HepG2 (cell line): ENCODE data around the gene PLLP. TPM values are rescaled to one million over a fixed set of nuclear protein-coding genes. Genes with fewer than 3 reads are reported as not detected.

Source experiments
- ATAC-seq: fragments of 200-7000 bp; cut with Tn5 transposase; 3 replicates; pipeline ENCODE4 v1.9.1; 2020; ENCODE audit warnings: mild to moderate bottlenecking, moderate library complexity
- BruUV-seq: library from RNA; stranded (reverse); fragments of 400-500 nt; replicated peaks from 2 replicates; lab custom pipeline; 2021; lab: Mats Ljungman, UMichigan
- CTCF ChIA-PET: fragments of 300-600 bp; formaldehyde crosslinking; extraction: SDS; loops from one replicate; lab custom pipeline; 2021; ENCODE audit warnings: low total read pairs, inconsistent platforms, low intra/inter-chr PET ratio; lab: Yijun Ruan, JAX
- POLR2A ChIA-PET: fragments of 350-600 bp; sonication (Branson Sonifier 250); formaldehyde crosslinking; loops from one replicate; lab custom pipeline; 2020; ENCODE audit warnings: antibody characterized with exemption, inconsistent platforms; lab: Yijun Ruan, JAX
- DNase-seq: peaks from one replicate; pipeline ENCODE4 v3.0.0-alpha.2; 2015; ENCODE audit warnings: low spot score
- FAIRE-seq: peaks from 3 replicates; lab custom pipeline; 2011; peaks lifted over from hg19 to GRCh38; lab: Jason Lieb, UNC
- H2AFZ ChIP-seq: one replicate; pipeline ENCODE4 v1.6.1; 2011; ENCODE audit warnings: low read length, inconsistent platforms
- H3K27ac ChIP-seq: fragments of 300-600 bp; 3 replicates; pipeline ENCODE4 v1.8.0; 2011; ENCODE audit warnings: mixed run types, mild to moderate bottlenecking, mixed read lengths, low read length, inconsistent platforms; ENCODE audit not compliant: insufficient read depth; ENCODE audit errors: extremely low read length
- H3K27me3 ChIP-seq, 2 experiments: fragments of 200-600 bp in 1 of 2; 2 replicates in 1 of 2; 3 replicates in 1 of 2; pipeline versions ENCODE4 v1.6.0 to v1.8.0; 2011; ENCODE audit warnings: low read length in 2 of 2, mild to moderate bottlenecking in 2 of 2, moderate library complexity in 2 of 2, inconsistent platforms in 1 of 2; ENCODE audit not compliant: insufficient read depth in 2 of 2, control insufficient read depth in 1 of 2
- H3K36me3 ChIP-seq, 2 experiments: fragments of 200-600 bp in 1 of 2; replicated peaks in 1 of 2; 2 replicates in 1 of 2; 3 replicates in 1 of 2; pipeline versions ENCODE4 v1.5.1 to v1.8.0; 2011; ENCODE audit warnings: low read length in 2 of 2, inconsistent platforms in 1 of 2; ENCODE audit not compliant: insufficient read depth in 2 of 2, control insufficient read depth in 1 of 2
- H3K4me1 ChIP-seq: 2 replicates; pipeline ENCODE4 v1.5.1; 2012; ENCODE audit warnings: low read length, inconsistent platforms; ENCODE audit not compliant: insufficient read depth
- H3K4me2 ChIP-seq: 2 replicates; pipeline ENCODE4 v1.6.0; 2011; ENCODE audit warnings: low read depth, low read length, inconsistent platforms
- H3K4me3 ChIP-seq, 3 experiments: fragments of 200-600 bp in 1 of 3; sonication (generic), shearing (Covaris generic) in 1 of 3; replicated peaks in 1 of 3; 2 replicates each; pipeline ENCODE4 v1.5.1; 2011 to 2016; ENCODE audit warnings: low read length in 3 of 3, inconsistent platforms in 2 of 3, low read depth in 2 of 3, mild to moderate bottlenecking in 2 of 3, control low read depth in 1 of 3, mixed read lengths in 1 of 3; ENCODE audit not compliant: insufficient read depth in 1 of 3
- H3K79me2 ChIP-seq: one replicate; pipeline ENCODE4 v1.6.1; 2011; ENCODE audit warnings: low read length, inconsistent platforms; ENCODE audit not compliant: insufficient read depth
- H3K9ac ChIP-seq: 2 replicates; pipeline ENCODE4 v1.6.0; 2011; ENCODE audit warnings: mild to moderate bottlenecking, low read depth, low read length, inconsistent platforms; ENCODE audit not compliant: insufficient read depth
- H3K9me3 ChIP-seq: 2 replicates; pipeline ENCODE4 v1.5.1; 2012; ENCODE audit warnings: mild to moderate bottlenecking, low read length
- H4K20me1 ChIP-seq: 2 replicates; pipeline ENCODE4 v1.6.0; 2011; ENCODE audit warnings: inconsistent platforms, mild to moderate bottlenecking, low read length, moderate library complexity; ENCODE audit not compliant: insufficient read depth
- ATF1 ChIP-seq: IDR thresholded peaks from 2 replicates; pipeline ENCODE4 v1.6.1; 2016; ENCODE audit warnings: mild to moderate bottlenecking, control low read depth
- ETS1 ChIP-seq: sonication (generic); formaldehyde crosslinking; IDR thresholded peaks from 2 replicates; pipeline ENCODE4 v1.4.0; 2020; ENCODE audit warnings: missing genetic modification reagents
- PHF8 ChIP-seq: sonication (generic); formaldehyde crosslinking; IDR thresholded peaks from 2 replicates; pipeline ENCODE4 v1.5.0; 2020; ENCODE audit warnings: missing genetic modification reagents
- PLRG1 ChIP-seq: fragments of 450-650 bp; conservative IDR thresholded peaks from 2 replicates; pipeline ENCODE4 v1.6.1; 2016
- SALL1 ChIP-seq: sonication (generic); formaldehyde crosslinking; IDR thresholded peaks from 2 replicates; pipeline ENCODE4 v1.8.0; 2022; ENCODE audit warnings: mild to moderate bottlenecking, missing genetic modification reagents
- SPEN ChIP-seq: sonication (generic); formaldehyde crosslinking; IDR thresholded peaks from 2 replicates; pipeline ENCODE4 v1.5.1; 2020; ENCODE audit warnings: low read depth, mild to moderate bottlenecking, missing genetic modification reagents
- UBTF ChIP-seq: sonication (generic); formaldehyde crosslinking; IDR thresholded peaks from 2 replicates; pipeline ENCODE4 v1.4.0; 2020; ENCODE audit warnings: mild to moderate bottlenecking, missing genetic modification reagents
- YY1 ChIP-seq: IDR thresholded peaks from 2 replicates; pipeline ENCODE4 v1.6.1; 2011; ENCODE audit warnings: low read length, low read depth, moderate library complexity, mild to moderate bottlenecking; ENCODE audit not compliant: insufficient read depth, insufficient replicate concordance
- ZBTB3 ChIP-seq: sonication (generic); formaldehyde crosslinking; IDR thresholded peaks from 2 replicates; pipeline ENCODE4 v1.4.0; 2020; ENCODE audit warnings: low read depth, mild to moderate bottlenecking, moderate library complexity, missing genetic modification reagents, borderline replicate concordance
- ZFP36L1 ChIP-seq: sonication (generic); formaldehyde crosslinking; IDR thresholded peaks from 2 replicates; pipeline ENCODE4 v1.8.0; 2022; ENCODE audit warnings: mild to moderate bottlenecking, missing genetic modification reagents, moderate library complexity
- ZNF207 ChIP-seq: fragments of 450-650 bp; IDR thresholded peaks from 2 replicates; pipeline ENCODE4 v1.6.1; 2016; ENCODE audit warnings: antibody characterized with exemption, borderline replicate concordance
- ZNF230 ChIP-seq: sonication (generic); formaldehyde crosslinking; IDR thresholded peaks from 2 replicates; pipeline ENCODE4 v1.4.0; 2020; ENCODE audit warnings: mild to moderate bottlenecking, missing genetic modification reagents
- ZNF7 ChIP-seq: IDR thresholded peaks from 2 replicates; pipeline ENCODE4 v1.6.1; 2016; ENCODE audit warnings: missing biosample characterization, missing genetic modification reagents
- ZNF703 ChIP-seq: sonication (generic); formaldehyde crosslinking; IDR thresholded peaks from 2 replicates; pipeline ENCODE4 v1.5.1; 2020; ENCODE audit warnings: missing genetic modification reagents, mild to moderate bottlenecking, moderate library complexity, borderline replicate concordance
- ZNF710 ChIP-seq: sonication (generic); formaldehyde crosslinking; IDR thresholded peaks from 2 replicates; pipeline ENCODE4 v1.5.0; 2020; ENCODE audit warnings: mild to moderate bottlenecking, missing genetic modification reagents, borderline replicate concordance
- ZNF790 ChIP-seq: sonication (generic); formaldehyde crosslinking; IDR thresholded peaks from 2 replicates; pipeline ENCODE4 v1.8.0; 2022; ENCODE audit warnings: missing genetic modification reagents, mild to moderate bottlenecking, borderline replicate concordance
- ZNF792 ChIP-seq: IDR thresholded peaks from 2 replicates; pipeline ENCODE4 v1.6.1; 2016
- WGBS: methylation state at CpG from one replicate; pipeline ENCODE4 v1.1.6; 2017; ENCODE audit warnings: low lambda C conversion rate; 5-methylcytosine and 5-hydroxymethylcytosine counted together
- in situ Hi-C: cut with HindIII; loops from 2 replicates; pipeline ENCODE4 v1.10.0; 2017; ENCODE audit warnings: low pct_unique_long_range_greater_than_20kb; ENCODE audit not compliant: extremely low pct_ligation_motif_present
- intact Hi-C: fragments of 100-400 bp; cut with micrococcal nuclease; formaldehyde crosslinking; loops from one replicate; pipeline ENCODE4 v1.10.0; 2022; ENCODE audit not compliant: unreplicated experiment
- polyA plus RNA-seq, 8 experiments: library from polyadenylated mRNA; depleted of rRNA in 3 of 8; stranded (reverse) in 7 of 8; unstranded in 1 of 8; fragments of >200 nt; fragmentation: Illumina TruSeq in 4 of 8; extraction: Trizol in 4 of 8; gene quantifications; 2 replicates each; pipeline versions ENCODE4 v1.2.1 to v1.2.3, GENCODE V29; 2011 to 2016; ENCODE audit warnings: low read depth in 4 of 8, missing spikeins in 1 of 8, mixed read lengths in 1 of 8; ENCODE audit not compliant: insufficient read depth in 1 of 8
- total RNA-seq, 5 experiments: library from RNA; depleted of rRNA; stranded (reverse); fragments of >200 nt; fragmentation: Illumina TruSeq; extraction: Trizol; gene quantifications; 2 replicates each; pipeline ENCODE4 v1.2.3, GENCODE V29; 2016; ENCODE audit warnings: low read depth in 1 of 5

PLLP gene
- total and polyA plus RNA-seq, 2 of the 13 experiments (the other 11 are each of a cell fraction or from before 2014, with no cell fraction given): 60.6 to 127 TPM

GRCh38 chr16:57297856-57298255 is 13.4 kb upstream of the PLLP start (continued):
- 0 out of 2 replicates have a peak, but pooled peaks have one; percentile 61 for TF ChIP-seq ZNF710 (CRISPR knock-in tag)
- TF ChIP-seq SPEN (CRISPR knock-in tag): 0 out of 2 replicates have a peak, but pooled peaks have one; percentile 16
- TF ChIP-seq SALL1 (CRISPR knock-in tag): peak; percentile 30; the same call in 1 of the 2 replicates
- TF ChIP-seq ZNF207: no peak
- TF ChIP-seq ZNF230: no peak
- TF ChIP-seq PHF8 (CRISPR knock-in tag): no peak
- TF ChIP-seq ZNF703 (CRISPR knock-in tag): no peak
- no peak for TF ChIP-seq YY1
- TF ChIP-seq, all 625 proteins: peak for 25

GRCh38 chr16:57289391-57290257 is 5.2 kb upstream of the PLLP start:
- Histone ChIP-seq H3K27me3 (peaks cover 2 to 7% of the 10 kb centered on the region in 2 experiments; a peak in 2 of 5 replicates), H3K79me2 (no peaks in the 10 kb centered on the region), H3K36me3 (no peaks in the 10 kb centered on the region), H4K20me1 (no peaks in the 10 kb centered on the region), H3K4me1 (peaks cover 70% of the 10 kb centered on the region), H3K9ac (0 out of 2 replicates have a peak overlapping the region, but pooled peaks have one; percentile 3), H3K4me3 (peak overlapping the region in 2 of 3 experiments; percentile 22 to 36; a peak in 1 of 6 replicates), H2AFZ (no peak overlapping the region), H3K9me3 (no peaks in the 10 kb centered on the region), H3K4me2 (peak overlapping the region; percentile 62), H3K27ac (no peak overlapping the region)
- intact Hi-C loops: no loop called here
- in situ Hi-C loops: loop anchor here (10.0 kb wide), 1 partner anchor 205 kb away; no protein-coding TSS in a partner anchor
- ChIA-PET CTCF (no interaction called here), POLR2A (interaction anchor here (1.0 to 4.2 kb wide), 6 partner anchors 9 to 104 kb away, joined by 3 to 15 read pairs (median 4); partner anchors contain the start of genes CX3CL1, PSME3IP1 and RSPRY1)
- BruUV-seq: no TSS peak
- no peak for FAIRE-seq
- WGBS: 11% methylated on average over 14 of the region's 14 CpGs
- ATAC-seq: peak; percentile 59
- no peak for DNase-seq
- TF ChIP-seq ZNF792 (CRISPR knock-in tag) (no peak), ZNF790 (no peak), ZBTB3 (no peak), ZNF7 (peak; percentile 17; the same call in 1 of the 2 replicates), ZFP36L1 (CRISPR knock-in tag) (no peak), UBTF (0 out of 2 replicates have a peak, but pooled peaks have one; percentile 24), PLRG1 (no peak), ATF1 (CRISPR knock-in tag) (no peak), ETS1 (CRISPR knock-in tag) (no peak)
